MCF 10A (cell line): Measurements from ENCODE around the gene HEMK1. TPM values are rescaled to one million over a fixed set of nuclear protein-coding genes. Genes with fewer than 3 reads are reported as not detected.
A peak's percentile ranks its signal among the peaks of the same experiment; 100 is the strongest.

ENCODE experiments used
- BruUV-seq: library from RNA; stranded (reverse); fragments of 400-500 nt; replicated peaks from 2 replicates; lab custom pipeline; 2021; lab: Mats Ljungman, UMichigan
- CTCF ChIA-PET: fragments of 300-600 bp; sonication (Branson Sonifier 250); formaldehyde crosslinking; extraction: SDS; loops from one replicate; lab custom pipeline; 2021; ENCODE audit warnings: antibody characterized with exemption, inconsistent platforms; lab: Yijun Ruan, JAX
- POLR2A ChIA-PET: fragments of 300-600, 350-650 bp; sonication (Branson Sonifier 250); formaldehyde crosslinking; extraction: SDS; loops from one replicate; lab custom pipeline; 2020; ENCODE audit warnings: antibody characterized with exemption, inconsistent platforms; lab: Yijun Ruan, JAX
- DNase-seq: peaks from one replicate; pipeline ENCODE4 v3.0.0-alpha.2; 2018; ENCODE audit not compliant: unreplicated experiment
- H3K27ac Mint-ChIP-seq: one replicate; pipeline ENCODE4 v1.8.0; 2022; ENCODE audit warnings: mild to moderate bottlenecking, low read depth, mixed read lengths; ENCODE audit not compliant: unreplicated experiment
- H3K27me3 Mint-ChIP-seq: one replicate; pipeline ENCODE4 v1.8.0; 2022; ENCODE audit warnings: mixed read lengths; ENCODE audit not compliant: insufficient read depth, unreplicated experiment
- H3K36me3 Mint-ChIP-seq: one replicate; pipeline ENCODE4 v1.8.0; 2022; ENCODE audit warnings: mild to moderate bottlenecking, moderate library complexity, mixed read lengths; ENCODE audit not compliant: insufficient read depth, unreplicated experiment
- H3K4me1 Mint-ChIP-seq: one replicate; pipeline ENCODE4 v1.8.0; 2022; ENCODE audit warnings: mixed read lengths; ENCODE audit not compliant: insufficient read depth, unreplicated experiment
- H3K4me3 Mint-ChIP-seq: one replicate; pipeline ENCODE4 v1.8.0; 2022; ENCODE audit warnings: mild to moderate bottlenecking, moderate library complexity, mixed read lengths; ENCODE audit not compliant: unreplicated experiment
- H3K9me3 Mint-ChIP-seq: one replicate; pipeline ENCODE4 v1.8.0; 2022; ENCODE audit warnings: mixed read lengths; ENCODE audit not compliant: unreplicated experiment
- intact Hi-C: fragments of 100-400 bp; cut with micrococcal nuclease; formaldehyde crosslinking; loops from 2 replicates; pipeline ENCODE4 v1.14.1; 2022
- total RNA-seq: library from RNA; stranded (reverse); gene quantifications from 2 replicates; pipeline ENCODE4 v1.2.3, GENCODE V29; 2022
- TF ChIP-seq, protein P1 (sequence below): fragments of 200-600 bp; IDR thresholded peaks from one replicate; pipeline ENCODE4 v1.8.0; 2022; ENCODE audit warnings: antibody characterized with exemption, mild to moderate bottlenecking; ENCODE audit not compliant: unreplicated experiment

Gene HEMK1
- total RNA-seq, 1 experiment from 2014 or later: 19.9 TPM

- Mint-ChIP-seq H3K27me3 (no peaks in the 10 kb centered on the region), H3K36me3 (peaks cover 10% of the 10 kb centered on the region), H3K9me3 (no peaks in the 10 kb centered on the region), H3K4me3 (no peak overlapping the region), H3K4me1 (peaks cover 13% of the 10 kb centered on the region), H3K27ac (no peak overlapping the region)
- intact Hi-C loops: no loop called here
- CTCF ChIA-PET: interaction anchor here (0.6 to 4.3 kb wide), 4 partner anchors 10 to 35 kb away, joined by 3 to 33 read pairs (median 4); partner anchors contain the start of gene MAPKAPK3
- DNase-seq: no peak
- BruUV-seq: no TSS peak
- POLR2A ChIA-PET: no interaction called here
- TF ChIP-seq, protein P1, sequence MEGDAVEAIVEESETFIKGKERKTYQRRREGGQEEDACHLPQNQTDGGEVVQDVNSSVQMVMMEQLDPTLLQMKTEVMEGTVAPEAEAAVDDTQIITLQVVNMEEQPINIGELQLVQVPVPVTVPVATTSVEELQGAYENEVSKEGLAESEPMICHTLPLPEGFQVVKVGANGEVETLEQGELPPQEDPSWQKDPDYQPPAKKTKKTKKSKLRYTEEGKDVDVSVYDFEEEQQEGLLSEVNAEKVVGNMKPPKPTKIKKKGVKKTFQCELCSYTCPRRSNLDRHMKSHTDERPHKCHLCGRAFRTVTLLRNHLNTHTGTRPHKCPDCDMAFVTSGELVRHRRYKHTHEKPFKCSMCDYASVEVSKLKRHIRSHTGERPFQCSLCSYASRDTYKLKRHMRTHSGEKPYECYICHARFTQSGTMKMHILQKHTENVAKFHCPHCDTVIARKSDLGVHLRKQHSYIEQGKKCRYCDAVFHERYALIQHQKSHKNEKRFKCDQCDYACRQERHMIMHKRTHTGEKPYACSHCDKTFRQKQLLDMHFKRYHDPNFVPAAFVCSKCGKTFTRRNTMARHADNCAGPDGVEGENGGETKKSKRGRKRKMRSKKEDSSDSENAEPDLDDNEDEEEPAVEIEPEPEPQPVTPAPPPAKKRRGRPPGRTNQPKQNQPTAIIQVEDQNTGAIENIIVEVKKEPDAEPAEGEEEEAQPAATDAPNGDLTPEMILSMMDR: no peak
Observed at GRCh38 chr3:50582083-50582482, 12.8 kb downstream of the HEMK1 start.

- H3K27ac Mint-ChIP-seq: peak overlapping the region; percentile 61
Observed at GRCh38 chr3:50583897-50584296, 14.6 kb downstream of the HEMK1 start.

DNA sequence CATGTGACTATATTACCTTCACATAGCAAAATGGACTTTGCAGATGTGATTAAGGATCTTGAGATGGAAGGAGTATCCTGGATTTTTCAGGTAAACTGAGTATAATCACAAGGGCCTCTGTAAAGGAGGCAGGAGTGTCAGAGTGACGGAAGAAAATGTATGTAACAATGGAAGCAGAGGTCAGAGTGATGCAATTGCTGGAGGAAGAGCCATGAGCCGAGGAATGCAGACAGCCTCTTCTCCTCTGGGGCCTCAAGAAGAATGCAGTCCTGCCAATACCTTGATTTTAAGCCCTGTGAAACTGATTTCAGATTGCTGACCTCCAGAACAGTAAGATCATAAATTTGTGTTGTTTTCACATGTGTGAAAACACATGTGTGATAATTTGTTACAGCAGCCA lies 15.1 kb downstream of the HEMK1 start:
- no peaks in the 10 kb centered on the region for H3K36me3 Mint-ChIP-seq
- no peak overlapping the region for H3K4me3 Mint-ChIP-seq
- H3K4me1 Mint-ChIP-seq: peaks cover 18% of the 10 kb centered on the region
- no peaks in the 10 kb centered on the region for H3K27me3 Mint-ChIP-seq
- CTCF ChIA-PET: interaction anchor here (1.7 to 4.3 kb wide), 2 partner anchors 13 to 42 kb away, joined by 5 to 33 read pairs; no protein-coding TSS in a partner anchor
- intact Hi-C loops: no loop called here
- no peaks in the 10 kb centered on the region for H3K9me3 Mint-ChIP-seq
- TF ChIP-seq, protein P1: no peak
- no peak for DNase-seq
- POLR2A ChIA-PET: interaction anchor here (0.8 kb wide), 1 partner anchor 15 kb away, joined by 3 read pairs; the partner anchor contains the start of gene HEMK1
- BruUV-seq: no TSS peak
- peak overlapping the region; percentile 61 for H3K27ac Mint-ChIP-seq

More at GRCh38 chr3:50583897-50584296, 14.6 kb downstream of the HEMK1 start:
- no peaks in the 10 kb centered on the region for H3K9me3 Mint-ChIP-seq
- DNase-seq: peak; percentile 45
- POLR2A ChIA-PET: interaction anchor here (0.8 to 1.4 kb wide), 2 partner anchors 15 to 18 kb away, joined by 3 read pairs; partner anchors contain the start of gene HEMK1
- CTCF ChIA-PET: interaction anchor here (0.6 to 4.3 kb wide), 4 partner anchors 12 to 370 kb away, joined by 3 to 33 read pairs (median 4); partner anchors contain the start of gene HEMK1
- TF ChIP-seq, protein P1: no peak
- intact Hi-C loops: no loop called here
- H3K36me3 Mint-ChIP-seq: peaks cover 4% of the 10 kb centered on the region
- no peak overlapping the region for H3K4me3 Mint-ChIP-seq
- no TSS peak for BruUV-seq
- no peaks in the 10 kb centered on the region for H3K27me3 Mint-ChIP-seq
- H3K4me1 Mint-ChIP-seq: peaks cover 18% of the 10 kb centered on the region

GRCh38 chr3:50585919-50586762 lies 16.8 kb downstream of the HEMK1 start:
- TF ChIP-seq, protein P1: no peak
- Mint-ChIP-seq H3K4me3 (no peak overlapping the region), H3K4me1 (peaks cover 18% of the 10 kb centered on the region), H3K36me3 (no peaks in the 10 kb centered on the region), H3K27me3 (no peaks in the 10 kb centered on the region), H3K27ac (no peak overlapping the region), H3K9me3 (no peaks in the 10 kb centered on the region)
- DNase-seq: no peak
- no TSS peak for BruUV-seq
- ChIA-PET CTCF (interaction anchor here (0.6 to 5.8 kb wide), 14 partner anchors 11 to 1044 kb away, joined by 3 to 71 read pairs (median 4); partner anchors contain the start of genes CISH and HEMK1), POLR2A (interaction anchor here (0.5 to 3.9 kb wide), 5 partner anchors 10 to 301 kb away, joined by 3 to 15 read pairs (median 5); partner anchors contain the start of gene HEMK1)
- intact Hi-C loops: no loop called here
